HG02973 (cell line): Measurements from ENCODE around the gene BDH1.
"Not testable (repeated sequence)": the region's sequence is repeated elsewhere in the genome, so short reads cannot be mapped to it uniquely, and the experiment has no call there.

ENCODE experiments used
- ATAC-seq: cut with Tn5 transposase; IDR thresholded peaks from one replicate; pipeline ENCODE4 v1.9.1; 2021; ENCODE audit warnings: moderate library complexity; ENCODE audit not compliant: unreplicated experiment

BDH1 gene, protein sequence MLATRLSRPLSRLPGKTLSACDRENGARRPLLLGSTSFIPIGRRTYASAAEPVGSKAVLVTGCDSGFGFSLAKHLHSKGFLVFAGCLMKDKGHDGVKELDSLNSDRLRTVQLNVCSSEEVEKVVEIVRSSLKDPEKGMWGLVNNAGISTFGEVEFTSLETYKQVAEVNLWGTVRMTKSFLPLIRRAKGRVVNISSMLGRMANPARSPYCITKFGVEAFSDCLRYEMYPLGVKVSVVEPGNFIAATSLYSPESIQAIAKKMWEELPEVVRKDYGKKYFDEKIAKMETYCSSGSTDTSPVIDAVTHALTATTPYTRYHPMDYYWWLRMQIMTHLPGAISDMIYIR

DNA sequence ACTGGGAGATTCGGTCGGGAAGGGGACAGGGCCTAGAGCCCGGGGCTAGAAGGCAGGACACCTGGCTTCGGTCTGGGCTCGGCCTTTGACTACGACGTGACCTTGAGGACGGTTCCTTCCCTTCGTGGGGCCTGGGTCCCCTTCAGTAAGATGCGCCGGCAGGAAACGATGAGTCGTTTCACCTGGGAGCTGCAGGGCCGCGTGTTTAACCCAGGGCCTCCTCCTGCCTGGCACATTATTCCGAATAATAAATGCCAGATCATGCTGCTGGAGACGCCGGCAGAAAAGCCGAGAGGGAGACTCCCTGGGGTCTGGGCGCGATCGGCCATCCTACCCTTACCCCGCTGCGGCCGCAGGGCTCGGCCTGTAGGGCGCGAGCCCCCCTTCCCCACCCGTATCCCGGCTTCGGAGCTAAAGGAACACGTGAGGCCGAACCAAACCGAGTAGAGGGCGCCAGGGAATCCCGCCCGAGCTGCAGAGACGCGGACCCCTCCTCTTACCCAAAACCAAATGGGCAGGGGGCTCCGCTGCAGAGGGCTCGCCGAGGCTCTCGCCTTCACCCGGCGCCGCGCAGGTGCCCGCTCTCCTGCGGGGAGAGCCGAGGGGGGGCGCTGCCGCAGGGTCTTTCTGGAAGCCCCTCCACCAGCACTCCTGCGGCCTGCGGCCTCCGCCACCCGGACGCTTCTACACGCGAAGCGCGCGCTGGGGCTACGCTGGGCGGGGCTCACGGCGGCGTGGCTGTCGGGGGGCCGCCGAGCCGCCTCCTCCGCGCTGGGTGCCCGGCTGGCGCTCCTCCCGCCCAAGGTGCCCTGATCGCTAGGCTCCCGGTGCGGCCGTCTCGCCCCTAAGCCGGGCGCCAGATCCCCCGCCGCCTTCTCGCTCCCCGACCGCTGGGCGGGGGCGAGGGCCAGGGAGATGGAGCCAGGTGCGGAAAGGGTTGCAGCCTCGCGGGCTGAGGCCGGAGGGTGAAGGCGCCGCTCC is at the start of gene BDH1:
BDH1 (minus strand) TSS at position 688 of the 981 bp plus-strand sequence. CDS start 9,525 bp downstream, outside the sequence.
- peak; percentile 19 for ATAC-seq

- no peak for ATAC-seq
Observed at GRCh38 chr3:197603317-197603933, 47.7 kb upstream of the BDH1 start.

DNA sequence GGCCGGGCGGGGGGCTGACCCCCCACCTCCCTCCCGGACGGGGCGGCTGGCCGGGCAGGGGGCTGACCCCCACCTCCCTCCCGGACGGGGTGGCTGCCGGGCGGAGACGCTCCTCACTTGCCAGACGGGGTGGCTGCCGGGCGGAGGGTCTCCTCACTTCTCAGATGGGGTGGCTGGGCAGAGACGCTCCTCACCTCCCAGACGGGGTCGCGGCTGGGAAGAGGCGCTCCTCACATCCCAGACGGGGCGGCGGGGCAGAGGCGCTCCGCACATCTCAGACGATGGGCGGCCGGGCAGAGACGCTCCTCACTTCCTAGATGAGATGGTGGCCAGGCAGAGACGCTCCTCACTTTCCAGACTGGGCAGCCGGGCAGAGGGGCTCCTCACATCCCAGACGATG is 46.6 kb upstream of the BDH1 start:
- ATAC-seq: not testable (repeated sequence)

DNA sequence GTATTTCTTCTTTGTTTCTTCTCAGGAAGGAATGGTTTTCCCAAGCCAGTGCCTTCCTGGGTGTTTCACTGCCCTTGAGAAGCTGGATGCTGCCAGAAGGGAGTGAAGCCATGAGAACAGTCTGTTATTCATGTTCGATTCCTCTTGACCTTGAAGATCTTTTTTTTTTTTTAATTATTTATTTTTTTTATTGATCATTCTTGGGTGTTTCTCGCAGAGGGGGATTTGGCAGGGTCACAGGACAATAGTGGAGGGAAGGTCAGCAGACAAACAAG is 45.7 kb upstream of the BDH1 start:
- ATAC-seq: not testable (repeated sequence)

DNA sequence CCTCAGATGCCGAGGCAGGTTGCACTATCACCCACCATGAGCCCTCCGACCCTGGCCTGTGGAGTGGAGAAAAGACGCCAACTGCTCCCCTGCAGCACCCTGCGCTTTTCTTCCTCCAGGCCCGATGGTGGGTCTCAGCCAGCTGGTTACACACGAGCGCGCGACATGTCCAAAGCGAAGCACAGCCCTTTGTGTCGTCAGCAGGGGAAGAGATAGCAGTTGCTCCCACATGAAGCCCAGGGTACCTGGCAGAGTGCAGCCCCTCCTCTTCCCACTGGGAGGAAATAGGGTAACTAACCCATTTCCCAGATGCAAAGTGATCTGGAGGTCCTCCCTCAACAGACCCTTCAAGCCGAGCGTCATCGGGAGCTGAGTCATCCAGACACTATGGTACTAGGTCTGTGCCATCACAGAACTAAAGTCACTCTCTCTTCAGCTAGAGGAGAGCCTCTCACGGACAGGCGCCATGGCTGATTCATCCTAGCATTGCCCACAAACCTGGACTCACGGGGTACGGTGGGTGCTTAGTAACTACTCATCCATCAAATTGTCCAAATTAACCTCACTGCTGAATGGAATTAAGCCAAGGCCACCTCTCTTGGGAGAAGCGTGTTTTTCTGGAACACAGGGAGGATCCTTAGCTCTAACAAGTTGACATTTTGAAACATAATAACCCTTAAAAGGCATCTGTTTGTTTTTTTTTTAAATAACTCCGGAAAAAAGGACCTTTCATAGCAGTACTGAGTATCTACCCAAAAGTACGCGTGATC is 45.2 kb upstream of the BDH1 start:
- no peak for ATAC-seq

- peak; percentile 58 for ATAC-seq
Observed at GRCh38 chr3:197599089-197599765, 43.5 kb upstream of the BDH1 start.

- no peak for ATAC-seq
Observed at GRCh38 chr3:197598404-197598980, 42.7 kb upstream of the BDH1 start.

DNA sequence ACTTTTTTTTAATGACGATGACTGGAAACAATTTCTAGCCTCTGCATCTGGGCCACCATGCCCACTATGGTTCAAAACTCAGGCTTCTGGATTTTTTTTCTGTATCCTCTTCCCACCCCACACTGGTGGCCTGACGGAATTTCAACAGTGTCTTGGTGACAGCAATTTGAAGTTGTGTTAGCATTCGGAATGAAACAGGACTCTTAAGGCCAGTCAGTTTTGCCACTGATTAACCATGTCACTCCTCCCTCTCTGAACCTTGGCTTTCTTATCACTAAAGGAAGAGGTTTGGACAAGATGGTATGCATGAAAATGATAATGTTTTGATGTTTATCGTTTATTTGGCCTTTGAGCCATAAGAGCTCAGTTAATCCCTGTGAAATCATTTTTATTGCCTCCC is 41.6 kb upstream of the BDH1 start:
- no peak for ATAC-seq

- ATAC-seq: no peak
Observed at GRCh38 chr3:197595470-197596185, 39.9 kb upstream of the BDH1 start.

DNA sequence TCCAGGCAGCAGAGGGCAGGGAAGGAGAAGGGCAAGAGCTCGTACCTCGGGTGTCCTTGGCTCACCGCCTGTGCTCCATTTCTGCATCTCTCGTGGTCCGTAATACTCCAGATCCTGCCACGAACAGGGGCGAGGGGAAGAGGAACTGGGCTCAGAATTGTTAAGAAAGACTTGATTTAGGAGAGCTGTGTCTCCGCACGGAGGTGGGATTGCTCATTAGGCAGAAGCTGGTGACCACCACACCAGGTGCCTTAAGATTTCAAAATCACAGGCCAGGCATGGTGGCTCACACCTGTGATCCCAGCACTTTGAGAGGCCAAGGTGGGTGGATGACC is 37.2 kb upstream of the BDH1 start:
- ATAC-seq: no peak

GRCh38 chr3:197592361-197593045 is 36.7 kb upstream of the BDH1 start:
- no peak for ATAC-seq

GRCh38 chr3:197591816-197592215 is 36.0 kb upstream of the BDH1 start:
- no peak for ATAC-seq

DNA sequence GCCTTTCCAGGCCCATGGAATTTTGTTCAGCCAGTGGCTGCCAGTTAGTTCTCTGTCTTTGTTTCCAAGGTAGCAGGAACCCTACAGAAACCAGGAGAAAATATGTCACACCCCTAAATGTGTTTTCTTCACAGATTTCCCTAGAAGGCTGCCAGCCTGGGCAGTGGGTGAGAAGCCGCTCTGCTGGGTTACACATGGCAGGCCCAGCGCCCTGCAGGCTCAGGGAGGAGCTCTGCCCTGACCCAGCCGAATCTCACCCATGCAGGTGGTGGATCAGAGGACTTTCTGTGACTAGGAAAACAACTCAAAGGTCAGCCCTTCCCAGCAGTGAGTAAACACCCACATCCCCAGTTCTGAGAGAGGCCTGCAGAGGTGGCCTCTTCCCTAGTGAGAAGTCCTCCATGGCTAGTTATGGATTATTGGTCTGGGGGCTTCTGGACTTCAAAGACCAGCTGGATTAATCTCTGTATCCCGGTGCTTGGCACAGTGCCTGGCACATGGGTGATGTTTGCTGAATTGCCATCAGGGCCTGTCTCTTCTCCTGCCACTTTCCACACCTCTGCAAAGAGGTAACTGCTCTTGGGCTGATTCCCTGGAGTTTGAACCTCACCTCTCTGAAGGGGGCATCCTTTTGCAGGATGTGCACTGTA is 34.7 kb upstream of the BDH1 start:
- ATAC-seq: no peak

GRCh38 chr3:197589545-197589944 is 33.8 kb upstream of the BDH1 start:
- no peak for ATAC-seq

GRCh38 chr3:197586768-197587167 is 31.0 kb upstream of the BDH1 start:
- ATAC-seq: not testable (repeated sequence)

GRCh38 chr3:197586181-197586580 is 30.4 kb upstream of the BDH1 start:
- no peak for ATAC-seq

GRCh38 chr3:197584733-197585132 is 29.0 kb upstream of the BDH1 start:
- no peak for ATAC-seq

DNA sequence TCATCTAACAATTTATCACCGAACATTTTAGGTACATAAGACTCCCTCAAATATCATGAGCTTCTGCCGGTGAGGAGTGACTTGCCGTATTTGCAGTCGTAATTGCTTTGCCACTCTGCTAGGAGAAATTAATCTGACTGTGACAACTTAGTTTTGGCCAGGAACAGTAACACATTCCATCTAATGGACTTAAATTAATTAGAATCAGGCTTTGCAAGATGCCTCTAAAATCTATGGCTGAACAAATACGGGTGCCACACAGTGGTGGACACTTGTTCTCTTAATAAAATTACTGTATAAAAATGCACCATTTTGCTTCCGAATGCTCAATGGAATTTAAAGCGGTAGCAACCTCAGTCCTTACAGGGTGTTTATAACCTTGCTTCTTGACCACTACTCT is 27.6 kb upstream of the BDH1 start:
- ATAC-seq: no peak
